ENCODE measurements around the gene IER5. TPM values are rescaled to one million over a fixed set of nuclear protein-coding genes. Genes with fewer than 3 reads are reported as not detected.
A peak's percentile ranks its signal among the peaks of the same experiment; 100 is the strongest.

Gene IER5
- total and polyA plus RNA-seq, 9 of the 15 experiments (the other 6 are each of a cell fraction or from before 2014, with no cell fraction given) = 2.4 to 32.1 (median 12.0) TPM

DNA sequence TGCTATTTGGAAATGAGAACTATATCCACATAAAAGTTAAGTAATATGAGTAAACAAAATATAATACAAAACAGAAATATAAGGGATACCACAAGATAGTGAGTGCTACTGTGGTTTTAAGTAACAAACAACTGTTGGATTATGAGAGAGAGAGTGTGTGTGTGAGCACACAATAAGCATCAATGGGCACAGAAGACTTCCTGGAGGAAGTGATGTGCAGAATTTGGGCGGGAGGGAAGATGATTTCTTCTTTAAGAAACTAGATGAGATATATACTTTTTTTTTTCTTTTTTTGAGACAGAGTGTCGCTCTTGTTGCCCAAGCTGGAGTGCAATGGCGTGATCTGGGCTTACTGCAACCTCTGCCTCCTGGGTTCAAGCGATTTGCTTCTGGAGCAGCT is 7.9 kb upstream of the IER5 start:
- no peak for DNase-seq (ENCODE audit: extremely low read depth in 1 of 4, low spot score in 3 of 4)
- Histone ChIP-seq H3K36me3 (ENCODE audit: control insufficient read depth, insufficient read depth, low read length) (no peaks in the 10 kb centered on the region), H3K9ac (ENCODE audit: insufficient read depth in 1 of 2, low read depth in 2 of 2, low read length in 2 of 2) (no peak overlapping the region), H3K79me2 (ENCODE audit: control insufficient read depth, insufficient read depth, low read length) (no peaks in the 10 kb centered on the region), H3K4me3 (no peak overlapping the region), H4K20me1 (replicated peaks; ENCODE audit: control insufficient read depth, insufficient read depth, low read length) (no peaks in the 10 kb centered on the region), H3K9me1 (ENCODE audit: control insufficient read depth, insufficient read depth, low read length) (no peaks in the 10 kb centered on the region), H3K4me2 (ENCODE audit: insufficient read depth, low read length) (no peak overlapping the region), H3K9me3 (replicated peaks; ENCODE audit: control insufficient read depth, insufficient read depth, low read depth, low read length) (no peaks in the 10 kb centered on the region), H3K27ac (ENCODE audit: extremely low read depth, low read depth, low read length) (no peak overlapping the region), H2AFZ (ENCODE audit: low read depth, low read length) (no peak overlapping the region), H3K4me1 (replicated peaks in 1 of 2; ENCODE audit: control insufficient read depth in 2 of 2, insufficient read depth in 2 of 2, low read length in 2 of 2) (peaks cover 0 to 5% of the 10 kb centered on the region in 2 experiments; a peak in 3 of 5 replicates), H3K27me3 (ENCODE audit: control insufficient read depth in 2 of 2, insufficient read depth in 2 of 2, low read length in 2 of 2) (peaks cover 4 to 13% of the 10 kb centered on the region in 2 experiments; a peak in 4 of 5 replicates)
- intact Hi-C loops (cut with micrococcal nuclease) = loop anchor here (10.0 kb wide), 1 partner anchor 344 kb away; no protein-coding TSS in a partner anchor
- in situ Hi-C loops (cut with MboI) = loop anchor here (5.0 kb wide), 1 partner anchor 62 kb away; no protein-coding TSS in a partner anchor
- no peak for FAIRE-seq
- no peak for TF ChIP-seq RBM15 (IDR thresholded peaks at IDR 0.05; ENCODE audit: insufficient read depth, low read length)
- peak; percentile 61 for TF ChIP-seq ZFP36 (IDR thresholded peaks at IDR 0.05; ENCODE audit: low read depth, low read length, partially characterized antibody)
- no peak for ATAC-seq
- ChIA-PET CTCF (ENCODE audit: low intra/inter-chr PET ratio) (no interaction called here), POLR2A (interaction anchor here (0.6 to 3.9 kb wide), 6 partner anchors 9 to 72 kb away, joined by 3 to 46 read pairs (median 4); partner anchors contain the start of gene IER5)
- WGBS (ENCODE audit: insufficient coverage, low coverage, missing lambda C conversion rate) = 57% methylated on average over 4 of the region's 4 CpGs
- BruUV-seq (replicated peaks) = no TSS peak

DNA sequence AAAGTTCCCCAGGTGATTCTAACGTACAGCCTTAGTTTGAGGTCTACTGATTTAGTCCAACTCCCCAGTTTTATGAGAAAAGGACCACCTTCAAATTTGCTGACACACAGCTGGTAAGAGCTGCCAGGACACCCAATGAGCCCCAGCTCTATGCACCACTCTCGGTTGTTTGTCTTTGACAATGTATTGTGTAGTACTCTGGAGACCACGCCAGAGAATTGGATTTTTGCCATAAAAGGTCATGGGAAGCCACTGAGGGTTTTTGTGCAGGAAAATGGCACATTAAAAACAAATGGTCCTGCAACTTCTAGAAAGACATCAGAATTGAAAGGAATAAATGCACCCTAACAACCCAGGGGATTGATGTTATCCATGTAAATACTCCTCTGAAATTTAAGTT is 7.1 kb upstream of the IER5 start:
- no peak overlapping the region for H3K4me3 ChIP-seq
- DNase-seq (ENCODE audit: extremely low read depth in 1 of 4, low spot score in 3 of 4) (no peak), FAIRE-seq (no peak), ATAC-seq (no peak)
- H3K4me2 ChIP-seq (ENCODE audit: insufficient read depth, low read length) = no peak overlapping the region
- intact Hi-C loops (cut with micrococcal nuclease) = loop anchor here (10.0 kb wide), 1 partner anchor 343 kb away; no protein-coding TSS in a partner anchor
- H3K79me2 ChIP-seq (ENCODE audit: control insufficient read depth, insufficient read depth, low read length) = no peaks in the 10 kb centered on the region
- WGBS (ENCODE audit: insufficient coverage, low coverage, missing lambda C conversion rate) = 17% methylated on average over 3 of the region's 3 CpGs
- no peak overlapping the region for H3K27ac ChIP-seq (ENCODE audit: extremely low read depth, low read depth, low read length)
- no peaks in the 10 kb centered on the region for H3K36me3 ChIP-seq (ENCODE audit: control insufficient read depth, insufficient read depth, low read length)
- no TSS peak for BruUV-seq (replicated peaks)
- POLR2A ChIA-PET = interaction anchor here (0.6 to 3.9 kb wide), 5 partner anchors 8 to 169 kb away, joined by 3 to 46 read pairs (median 4); partner anchors contain the start of gene IER5
- no peak for TF ChIP-seq ETV6 (IDR thresholded peaks at IDR 0.05; ENCODE audit: borderline replicate concordance in 1 of 2, low read depth in 2 of 2, low read length in 1 of 2)
- TF ChIP-seq ETV6 (CRISPR knock-in tag; IDR thresholded peaks at IDR 0.05; ENCODE audit: borderline replicate concordance) = no peak
- peak in 1 of 2 experiments; percentile 87; a peak in 2 of 4 replicates for TF ChIP-seq SRF (CRISPR knock-in tag; IDR thresholded peaks at IDR 0.05)
- no peak overlapping the region for H3K9ac ChIP-seq (ENCODE audit: insufficient read depth in 1 of 2, low read depth in 2 of 2, low read length in 2 of 2)
- in situ Hi-C loops (cut with MboI) = loop anchor here (5.0 kb wide), 1 partner anchor 61 kb away; no protein-coding TSS in a partner anchor
- CTCF ChIA-PET (ENCODE audit: low intra/inter-chr PET ratio) = no interaction called here
- peaks cover 0 to 5% of the 10 kb centered on the region in 2 experiments; a peak in 3 of 5 replicates for H3K4me1 ChIP-seq (replicated peaks in 1 of 2; ENCODE audit: control insufficient read depth in 2 of 2, insufficient read depth in 2 of 2, low read length in 2 of 2)
- H2AFZ ChIP-seq (ENCODE audit: low read depth, low read length) = peak overlapping the region; percentile 53
- H3K9me3 ChIP-seq (replicated peaks; ENCODE audit: control insufficient read depth, insufficient read depth, low read depth, low read length) = no peaks in the 10 kb centered on the region
- H3K27me3 ChIP-seq (ENCODE audit: control insufficient read depth in 2 of 2, insufficient read depth in 2 of 2, low read length in 2 of 2) = peaks cover 4 to 10% of the 10 kb centered on the region in 2 experiments; a peak in 4 of 5 replicates
- H4K20me1 ChIP-seq (replicated peaks; ENCODE audit: control insufficient read depth, insufficient read depth, low read length) = no peaks in the 10 kb centered on the region
- H3K9me1 ChIP-seq (ENCODE audit: control insufficient read depth, insufficient read depth, low read length) = no peaks in the 10 kb centered on the region
